GM23338 (cell line): Measurements from ENCODE around the gene SERAC1.

ENCODE experiments used
- CREB1 ChIP-seq: fragments of 250-450 bp; sonication (Bioruptor Pico); IDR thresholded peaks from 2 replicates; pipeline ENCODE4 v1.5.0; 2020; ENCODE audit warnings: low read depth, mild to moderate bottlenecking, moderate library complexity
- EZH2 ChIP-seq: fragments of 200-600 bp; sonication (generic); IDR thresholded peaks from one replicate; pipeline ENCODE4 v1.8.0; 2017; ENCODE audit warnings: antibody characterized with exemption, mild to moderate bottlenecking, low read depth; ENCODE audit not compliant: unreplicated experiment
- EZH2phosphoT487 ChIP-seq: fragments of 200-600 bp; sonication (generic); IDR thresholded peaks from one replicate; pipeline ENCODE4 v1.8.1; 2018; ENCODE audit warnings: antibody characterized with exemption; ENCODE audit not compliant: unreplicated experiment
- JUNB ChIP-seq: IDR thresholded peaks from one replicate; pipeline ENCODE4 v1.6.1; 2016; ENCODE audit warnings: antibody characterized with exemption; ENCODE audit not compliant: unreplicated experiment
- POLR2AphosphoS5 ChIP-seq: IDR thresholded peaks from 2 replicates; pipeline ENCODE4 v1.6.1; 2016; ENCODE audit warnings: antibody characterized with exemption, low read depth
- STAT1 ChIP-seq: IDR thresholded peaks from one replicate; pipeline ENCODE4 v1.6.1; 2016; ENCODE audit warnings: antibody characterized with exemption; ENCODE audit not compliant: unreplicated experiment
- ZNF114 ChIP-seq: fragments of 250-450 bp; sonication (Bioruptor Pico); IDR thresholded peaks from 2 replicates; pipeline ENCODE4 v1.5.0; 2020; ENCODE audit warnings: mild to moderate bottlenecking, moderate library complexity
- ZNF331 ChIP-seq: fragments of 250-450 bp; sonication (Bioruptor Pico); IDR thresholded peaks from 2 replicates; pipeline ENCODE4 v1.5.0; 2020; ENCODE audit warnings: low read depth, mild to moderate bottlenecking, moderate library complexity
- TF ChIP-seq, protein P1 (sequence below), 2 experiments: fragments of 200-600 bp in 1 of 2; sonication (generic) in 1 of 2; conservative IDR thresholded peaks; 2 replicates each; pipeline versions ENCODE4 v1.5.1 to v1.6.1; 2016 to 2017; ENCODE audit warnings: antibody characterized with exemption in 2 of 2, low read depth in 2 of 2, mild to moderate bottlenecking in 2 of 2, moderate library complexity in 1 of 2
- TF ChIP-seq, protein P2 (sequence below): IDR thresholded peaks from one replicate; pipeline ENCODE4 v1.6.1; 2018; ENCODE audit warnings: antibody characterized with exemption; ENCODE audit not compliant: unreplicated experiment
- TF ChIP-seq, protein P3 (sequence below): IDR thresholded peaks from 2 replicates; pipeline ENCODE4 v1.6.1; 2016; ENCODE audit warnings: antibody characterized with exemption

DNA sequence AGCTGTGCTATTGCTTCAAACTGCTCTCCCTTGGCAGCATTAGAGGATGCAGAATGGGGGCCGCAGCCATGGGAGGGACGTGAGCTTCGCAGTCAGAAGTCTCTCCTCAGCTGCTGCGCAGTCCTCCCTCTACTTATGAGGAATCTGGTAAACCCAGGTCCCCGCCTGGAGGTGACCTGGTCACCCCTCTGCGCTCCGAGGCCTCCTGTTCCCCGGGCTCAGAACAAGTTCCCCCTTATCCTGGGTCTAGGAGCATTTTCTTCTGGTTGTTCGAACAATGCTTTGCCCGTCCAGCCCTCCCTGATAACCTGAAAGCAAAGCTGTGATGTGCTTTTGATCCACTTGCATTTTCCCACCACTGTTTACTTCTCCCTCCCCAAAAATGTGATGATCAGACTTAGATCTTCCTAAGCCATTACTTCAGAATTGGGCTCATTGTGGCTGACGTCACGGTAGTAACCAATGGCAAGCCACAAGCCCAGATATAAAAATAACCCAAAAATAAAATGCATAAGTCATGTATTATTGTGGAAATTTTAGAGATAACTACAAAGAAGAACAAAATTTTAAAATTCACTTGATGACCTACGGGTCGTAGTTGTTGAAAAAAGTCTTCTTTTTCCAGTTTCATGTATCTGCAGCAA lies 80.7 kb downstream of the SERAC1 start:
- TF ChIP-seq, protein P1, sequence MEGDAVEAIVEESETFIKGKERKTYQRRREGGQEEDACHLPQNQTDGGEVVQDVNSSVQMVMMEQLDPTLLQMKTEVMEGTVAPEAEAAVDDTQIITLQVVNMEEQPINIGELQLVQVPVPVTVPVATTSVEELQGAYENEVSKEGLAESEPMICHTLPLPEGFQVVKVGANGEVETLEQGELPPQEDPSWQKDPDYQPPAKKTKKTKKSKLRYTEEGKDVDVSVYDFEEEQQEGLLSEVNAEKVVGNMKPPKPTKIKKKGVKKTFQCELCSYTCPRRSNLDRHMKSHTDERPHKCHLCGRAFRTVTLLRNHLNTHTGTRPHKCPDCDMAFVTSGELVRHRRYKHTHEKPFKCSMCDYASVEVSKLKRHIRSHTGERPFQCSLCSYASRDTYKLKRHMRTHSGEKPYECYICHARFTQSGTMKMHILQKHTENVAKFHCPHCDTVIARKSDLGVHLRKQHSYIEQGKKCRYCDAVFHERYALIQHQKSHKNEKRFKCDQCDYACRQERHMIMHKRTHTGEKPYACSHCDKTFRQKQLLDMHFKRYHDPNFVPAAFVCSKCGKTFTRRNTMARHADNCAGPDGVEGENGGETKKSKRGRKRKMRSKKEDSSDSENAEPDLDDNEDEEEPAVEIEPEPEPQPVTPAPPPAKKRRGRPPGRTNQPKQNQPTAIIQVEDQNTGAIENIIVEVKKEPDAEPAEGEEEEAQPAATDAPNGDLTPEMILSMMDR (conservative IDR thresholded peaks at IDR 0.05; ENCODE audit: low read depth in 2 of 2), result no peak
- TF ChIP-seq EZH2, result no peak
- no peak for TF ChIP-seq JUNB
- TF ChIP-seq POLR2AphosphoS5, result no peak
- no peak for TF ChIP-seq CREB1 (CRISPR knock-in tag)
- TF ChIP-seq, protein P2, sequence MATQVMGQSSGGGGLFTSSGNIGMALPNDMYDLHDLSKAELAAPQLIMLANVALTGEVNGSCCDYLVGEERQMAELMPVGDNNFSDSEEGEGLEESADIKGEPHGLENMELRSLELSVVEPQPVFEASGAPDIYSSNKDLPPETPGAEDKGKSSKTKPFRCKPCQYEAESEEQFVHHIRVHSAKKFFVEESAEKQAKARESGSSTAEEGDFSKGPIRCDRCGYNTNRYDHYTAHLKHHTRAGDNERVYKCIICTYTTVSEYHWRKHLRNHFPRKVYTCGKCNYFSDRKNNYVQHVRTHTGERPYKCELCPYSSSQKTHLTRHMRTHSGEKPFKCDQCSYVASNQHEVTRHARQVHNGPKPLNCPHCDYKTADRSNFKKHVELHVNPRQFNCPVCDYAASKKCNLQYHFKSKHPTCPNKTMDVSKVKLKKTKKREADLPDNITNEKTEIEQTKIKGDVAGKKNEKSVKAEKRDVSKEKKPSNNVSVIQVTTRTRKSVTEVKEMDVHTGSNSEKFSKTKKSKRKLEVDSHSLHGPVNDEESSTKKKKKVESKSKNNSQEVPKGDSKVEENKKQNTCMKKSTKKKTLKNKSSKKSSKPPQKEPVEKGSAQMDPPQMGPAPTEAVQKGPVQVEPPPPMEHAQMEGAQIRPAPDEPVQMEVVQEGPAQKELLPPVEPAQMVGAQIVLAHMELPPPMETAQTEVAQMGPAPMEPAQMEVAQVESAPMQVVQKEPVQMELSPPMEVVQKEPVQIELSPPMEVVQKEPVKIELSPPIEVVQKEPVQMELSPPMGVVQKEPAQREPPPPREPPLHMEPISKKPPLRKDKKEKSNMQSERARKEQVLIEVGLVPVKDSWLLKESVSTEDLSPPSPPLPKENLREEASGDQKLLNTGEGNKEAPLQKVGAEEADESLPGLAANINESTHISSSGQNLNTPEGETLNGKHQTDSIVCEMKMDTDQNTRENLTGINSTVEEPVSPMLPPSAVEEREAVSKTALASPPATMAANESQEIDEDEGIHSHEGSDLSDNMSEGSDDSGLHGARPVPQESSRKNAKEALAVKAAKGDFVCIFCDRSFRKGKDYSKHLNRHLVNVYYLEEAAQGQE, result no peak
- TF ChIP-seq, protein P3, sequence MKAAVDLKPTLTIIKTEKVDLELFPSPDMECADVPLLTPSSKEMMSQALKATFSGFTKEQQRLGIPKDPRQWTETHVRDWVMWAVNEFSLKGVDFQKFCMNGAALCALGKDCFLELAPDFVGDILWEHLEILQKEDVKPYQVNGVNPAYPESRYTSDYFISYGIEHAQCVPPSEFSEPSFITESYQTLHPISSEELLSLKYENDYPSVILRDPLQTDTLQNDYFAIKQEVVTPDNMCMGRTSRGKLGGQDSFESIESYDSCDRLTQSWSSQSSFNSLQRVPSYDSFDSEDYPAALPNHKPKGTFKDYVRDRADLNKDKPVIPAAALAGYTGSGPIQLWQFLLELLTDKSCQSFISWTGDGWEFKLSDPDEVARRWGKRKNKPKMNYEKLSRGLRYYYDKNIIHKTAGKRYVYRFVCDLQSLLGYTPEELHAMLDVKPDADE, result no peak
- TF ChIP-seq EZH2phosphoT487, result no peak
- TF ChIP-seq ZNF114, result no peak
- TF ChIP-seq ZNF331 (CRISPR knock-in tag), result no peak
- TF ChIP-seq STAT1, result no peak
